Chondrocyte (in vitro differentiated cells): Measurements from ENCODE around the gene CALB2. TPM values are rescaled to one million over a fixed set of nuclear protein-coding genes. Genes with fewer than 3 reads are reported as not detected.

Experiments used
- DNase-seq: peaks from one replicate; pipeline ENCODE4 v3.0.0; 2021; ENCODE audit warnings: mixed read lengths, low spot score
- H3K27ac Mint-ChIP-seq: one replicate; pipeline ENCODE4 v1.8.0; 2021; ENCODE audit warnings: mild to moderate bottlenecking, moderate library complexity, mixed read lengths; ENCODE audit not compliant: unreplicated experiment
- H3K27me3 Mint-ChIP-seq: 2 replicates; pipeline ENCODE4 v1.8.0; 2021; ENCODE audit warnings: low read depth, mixed read lengths
- H3K36me3 Mint-ChIP-seq: 2 replicates; pipeline ENCODE4 v1.8.0; 2021; ENCODE audit warnings: low read depth, mixed read lengths
- H3K4me1 Mint-ChIP-seq: 2 replicates; pipeline ENCODE4 v1.8.0; 2021; ENCODE audit warnings: low read depth, mild to moderate bottlenecking, mixed read lengths
- H3K4me3 Mint-ChIP-seq: one replicate; pipeline ENCODE4 v1.8.0; 2021; ENCODE audit warnings: mild to moderate bottlenecking, moderate library complexity, mixed read lengths; ENCODE audit not compliant: unreplicated experiment
- H3K9me3 Mint-ChIP-seq: 2 replicates; pipeline ENCODE4 v1.8.0; 2021; ENCODE audit warnings: low read depth, mixed read lengths
- CTCF ChIP-seq: fragments of 200-600 bp; sonication (generic); IDR thresholded peaks from 2 replicates; pipeline ENCODE4 v1.5.0; 2021; ENCODE audit warnings: antibody characterized with exemption, mild to moderate bottlenecking, moderate library complexity
- total RNA-seq: library from RNA; stranded (reverse); gene quantifications from 3 replicates; pipeline ENCODE4 v1.2.1, GENCODE V29; 2021

The CALB2 gene
- total RNA-seq, 1 donor from 2014 or later = not detected

GRCh38 chr16:71357681-71358080 is 842 bp upstream of the CALB2 start:
- Mint-ChIP-seq H3K4me1 (peaks cover 11% of the 10 kb centered on the region), H3K36me3 (no peaks in the 10 kb centered on the region), H3K27ac (no peak overlapping the region), H3K27me3 (peaks cover 30% of the 10 kb centered on the region), H3K9me3 (no peaks in the 10 kb centered on the region), H3K4me3 (no peak overlapping the region)
- no peak for DNase-seq
- TF ChIP-seq CTCF = no peak

- H3K27ac Mint-ChIP-seq = no peak overlapping the region
- H3K4me1 Mint-ChIP-seq = peaks cover 11% of the 10 kb centered on the region
- no peak overlapping the region for H3K4me3 Mint-ChIP-seq
- H3K36me3 Mint-ChIP-seq = no peaks in the 10 kb centered on the region
- H3K27me3 Mint-ChIP-seq = peaks cover 29% of the 10 kb centered on the region
- no peaks in the 10 kb centered on the region for H3K9me3 Mint-ChIP-seq
- TF ChIP-seq CTCF = no peak
- DNase-seq = no peak
Observed at GRCh38 chr16:71359431-71359830, 908 bp downstream of the CALB2 start.

DNA sequence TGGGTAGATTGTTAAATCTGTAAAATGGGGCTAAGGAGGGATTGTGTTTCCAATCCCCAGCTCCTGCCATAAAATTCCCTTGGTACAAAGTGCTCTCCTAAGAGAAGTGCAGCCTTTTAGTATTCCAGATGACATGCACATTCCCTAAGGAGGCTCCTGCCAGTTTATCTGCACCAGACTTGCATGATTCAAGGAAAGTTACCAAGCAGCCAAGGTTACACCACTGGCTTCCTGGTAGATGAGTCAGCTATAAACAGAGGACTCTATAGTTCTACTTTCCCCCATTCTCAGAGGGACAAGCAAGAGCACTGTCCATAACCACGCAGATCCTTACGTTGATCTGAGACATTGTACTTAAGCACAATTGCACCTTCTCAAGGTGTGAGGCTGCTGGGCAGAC is 1.9 kb downstream of the CALB2 start:
- no peaks in the 10 kb centered on the region for H3K9me3 Mint-ChIP-seq
- no peaks in the 10 kb centered on the region for H3K36me3 Mint-ChIP-seq
- H3K4me1 Mint-ChIP-seq = peaks cover 11% of the 10 kb centered on the region
- H3K27ac Mint-ChIP-seq = no peak overlapping the region
- H3K27me3 Mint-ChIP-seq = peaks cover 29% of the 10 kb centered on the region
- TF ChIP-seq CTCF = no peak
- no peak overlapping the region for H3K4me3 Mint-ChIP-seq
- no peak for DNase-seq

GRCh38 chr16:71364133-71364681 is 5.7 kb downstream of the CALB2 start:
- H3K27ac Mint-ChIP-seq = no peak overlapping the region
- peaks cover 7% of the 10 kb centered on the region for H3K4me1 Mint-ChIP-seq
- no peak overlapping the region for H3K4me3 Mint-ChIP-seq
- peaks cover 30% of the 10 kb centered on the region for H3K27me3 Mint-ChIP-seq
- TF ChIP-seq CTCF = no peak
- no peaks in the 10 kb centered on the region for H3K36me3 Mint-ChIP-seq
- no peaks in the 10 kb centered on the region for H3K9me3 Mint-ChIP-seq
- DNase-seq = no peak

GRCh38 chr16:71365021-71365420 is 6.5 kb downstream of the CALB2 start:
- Mint-ChIP-seq H3K36me3 (no peaks in the 10 kb centered on the region), H3K27me3 (peaks cover 30% of the 10 kb centered on the region), H3K9me3 (no peaks in the 10 kb centered on the region), H3K4me3 (no peak overlapping the region), H3K27ac (no peak overlapping the region), H3K4me1 (peaks cover 7% of the 10 kb centered on the region)
- no peak for TF ChIP-seq CTCF
- no peak for DNase-seq
